Activated CD4-positive, alpha-beta T cell treated with anti-CD3 and anti-CD28 coated beads, Interleukin-2, amount 50 U/mL, for 48 hours (primary cell): Measurements from ENCODE around the gene CASP2.
A peak's percentile ranks its signal among the peaks of the same experiment; 100 is the strongest.

Experiments used
- DNase-seq, 2 experiments: peaks; one replicate each; pipeline ENCODE4 v3.0.0-alpha.2; 2020

Gene CASP2

GRCh38 chr7:143299840-143300239, 11.7 kb downstream of the CASP2 start:
- peak; percentile 63 for DNase-seq

- DNase-seq: no peak
These were observed 13.1 kb downstream of the CASP2 start for GRCh38 chr7:143300959-143301935.

GRCh38 chr7:143303733-143304132, 15.6 kb downstream of the CASP2 start:
- DNase-seq: no peak

GRCh38 chr7:143304938-143305337, 16.8 kb downstream of the CASP2 start:
- DNase-seq: no peak

- peak; percentile 83 to 85 for DNase-seq
These were observed 17.4 kb downstream of the CASP2 start for GRCh38 chr7:143305423-143306070.

GRCh38 chr7:143308632-143309031, 20.5 kb downstream of the CASP2 start:
- no peak for DNase-seq

- DNase-seq: no peak
These were observed 26.0 kb downstream of the CASP2 start for GRCh38 chr7:143314127-143314526.

GRCh38 chr7:143315776-143316175, 27.6 kb downstream of the CASP2 start, which contains the start of gene CLCN1:
Gene CLCN1 (plus strand): TSS chr7:143316111. CDS start chr7:143316213, 102 bp downstream.
- no peak for DNase-seq

GRCh38 chr7:143316492-143316891, 28.3 kb downstream of the CASP2 start:
- DNase-seq: no peak

- DNase-seq: no peak
These were observed 30.5 kb downstream of the CASP2 start for GRCh38 chr7:143318661-143319060.

GRCh38 chr7:143320620-143321019, 32.5 kb downstream of the CASP2 start:
- no peak for DNase-seq

- no peak for DNase-seq
These were observed 33.1 kb downstream of the CASP2 start for GRCh38 chr7:143321242-143321641.

GRCh38 chr7:143321734-143322133, 33.6 kb downstream of the CASP2 start:
- DNase-seq: peak in 1 of 2 experiments; percentile 14

GRCh38 chr7:143322760-143323633, 34.8 kb downstream of the CASP2 start:
- DNase-seq: no peak

- no peak for DNase-seq
These were observed 35.5 kb downstream of the CASP2 start for GRCh38 chr7:143323653-143324052.

GRCh38 chr7:143325240-143325639, 37.1 kb downstream of the CASP2 start:
- DNase-seq: no peak

GRCh38 chr7:143327903-143328302, 39.8 kb downstream of the CASP2 start:
- DNase-seq: no peak

- DNase-seq: no peak
These were observed 41.5 kb downstream of the CASP2 start for GRCh38 chr7:143329471-143330170.

GRCh38 chr7:143331179-143331801, 43.1 kb downstream of the CASP2 start:
- no peak for DNase-seq

GRCh38 chr7:143334244-143334643, 46.1 kb downstream of the CASP2 start:
- DNase-seq: no peak

GRCh38 chr7:143337216-143337615, 49.1 kb downstream of the CASP2 start:
- no peak for DNase-seq

- DNase-seq: no peak
These were observed 53.7 kb downstream of the CASP2 start for GRCh38 chr7:143341842-143342241.
